HepG2 (cell line): ENCODE results near the gene SYT7. TPM values are rescaled to one million over a fixed set of nuclear protein-coding genes. Genes with fewer than 3 reads are reported as not detected.

Experiments
- AKAP8 ChIP-seq: sonication (generic); formaldehyde crosslinking; IDR thresholded peaks from 2 replicates; pipeline ENCODE4 v1.5.1; 2020; ENCODE audit warnings: mild to moderate bottlenecking, missing genetic modification reagents
- HES4 ChIP-seq: sonication (generic); formaldehyde crosslinking; IDR thresholded peaks from 2 replicates; pipeline ENCODE4 v1.9.0; 2021; ENCODE audit warnings: mild to moderate bottlenecking, missing genetic modification reagents, borderline replicate concordance
- IRF9 ChIP-seq: sonication (generic); formaldehyde crosslinking; IDR thresholded peaks from 2 replicates; pipeline ENCODE4 v1.8.0; 2022; ENCODE audit warnings: missing genetic modification reagents, mild to moderate bottlenecking, borderline replicate concordance
- MED13 ChIP-seq: sonication (generic); formaldehyde crosslinking; IDR thresholded peaks from 2 replicates; pipeline ENCODE4 v1.5.0; 2020; ENCODE audit warnings: missing genetic modification reagents
- PHF5A ChIP-seq: IDR thresholded peaks from one replicate; pipeline ENCODE4 v1.6.1; 2018; ENCODE audit warnings: low read depth, missing genetic modification reagents; ENCODE audit not compliant: unreplicated experiment
- RARG ChIP-seq: sonication (generic); formaldehyde crosslinking; IDR thresholded peaks from 2 replicates; pipeline ENCODE4 v1.4.0; 2020; ENCODE audit warnings: low read depth, mild to moderate bottlenecking, missing genetic modification reagents
- RELA ChIP-seq: sonication (generic); formaldehyde crosslinking; IDR thresholded peaks from 2 replicates; pipeline ENCODE4 v1.4.0; 2020; ENCODE audit warnings: missing genetic modification reagents
- SMAD3 ChIP-seq: sonication (generic); formaldehyde crosslinking; IDR thresholded peaks from 2 replicates; pipeline ENCODE4 v1.4.0; 2020; ENCODE audit warnings: missing genetic modification reagents
- SP1 ChIP-seq, 2 experiments: fragments of 450-650 bp in 1 of 2; sonication (generic) in 1 of 2; formaldehyde crosslinking in 1 of 2; IDR thresholded peaks; 2 replicates each; pipeline versions ENCODE4 v1.4.0 to v1.6.1; 2016 to 2020; ENCODE audit warnings: missing genetic modification reagents in 1 of 2
- ZBTB7A ChIP-seq: sonication (generic); formaldehyde crosslinking; IDR thresholded peaks from 2 replicates; pipeline ENCODE4 v1.8.0; 2022; ENCODE audit warnings: mild to moderate bottlenecking, missing genetic modification reagents
- ZBTB7B ChIP-seq: sonication (generic); formaldehyde crosslinking; IDR thresholded peaks from 2 replicates; pipeline ENCODE4 v1.4.0; 2020; ENCODE audit warnings: missing genetic modification reagents
- ZFP90 ChIP-seq: sonication (generic); formaldehyde crosslinking; IDR thresholded peaks from 2 replicates; pipeline ENCODE4 v1.8.0; 2022; ENCODE audit warnings: missing genetic modification reagents, mild to moderate bottlenecking, inconsistent platforms, borderline replicate concordance
- ZNF225 ChIP-seq: sonication (generic); formaldehyde crosslinking; IDR thresholded peaks from 2 replicates; pipeline ENCODE4 v1.4.0; 2020; ENCODE audit warnings: mild to moderate bottlenecking, missing genetic modification reagents
- ZNF329 ChIP-seq: sonication (generic); formaldehyde crosslinking; IDR thresholded peaks from 2 replicates; pipeline ENCODE4 v1.9.0; 2021; ENCODE audit warnings: low read depth, mild to moderate bottlenecking, missing genetic modification reagents
- ZNF441 ChIP-seq: sonication (generic); formaldehyde crosslinking; IDR thresholded peaks from 2 replicates; pipeline ENCODE4 v1.7.0; 2021; ENCODE audit warnings: missing genetic modification reagents, borderline replicate concordance
- ZNF460 ChIP-seq: sonication (generic); formaldehyde crosslinking; IDR thresholded peaks from 2 replicates; pipeline ENCODE4 v1.5.1; 2020; ENCODE audit warnings: missing genetic modification reagents, mild to moderate bottlenecking, borderline replicate concordance
- ZNF576 ChIP-seq: sonication (generic); formaldehyde crosslinking; IDR thresholded peaks from 2 replicates; pipeline ENCODE4 v1.4.0; 2020; ENCODE audit warnings: mild to moderate bottlenecking, missing genetic modification reagents
- ZNF577 ChIP-seq: sonication (generic); formaldehyde crosslinking; IDR thresholded peaks from 2 replicates; pipeline ENCODE4 v1.4.0; 2020; ENCODE audit warnings: mild to moderate bottlenecking, low read depth, missing genetic modification reagents, borderline replicate concordance
- ZNF607 ChIP-seq: sonication (generic); formaldehyde crosslinking; IDR thresholded peaks from 2 replicates; pipeline ENCODE4 v1.5.1; 2020; ENCODE audit warnings: missing genetic modification reagents, mild to moderate bottlenecking, borderline replicate concordance
- ZNF670 ChIP-seq: sonication (generic); formaldehyde crosslinking; IDR thresholded peaks from 2 replicates; pipeline ENCODE4 v1.8.0; 2022; ENCODE audit warnings: mild to moderate bottlenecking, missing genetic modification reagents, borderline replicate concordance
- ZNF737 ChIP-seq: sonication (generic); formaldehyde crosslinking; IDR thresholded peaks from 2 replicates; pipeline ENCODE4 v1.5.0; 2020; ENCODE audit warnings: missing genetic modification reagents, mild to moderate bottlenecking, borderline replicate concordance
- ZSCAN21 ChIP-seq: sonication (generic); formaldehyde crosslinking; IDR thresholded peaks from 2 replicates; pipeline ENCODE4 v1.8.0; 2022; ENCODE audit warnings: mild to moderate bottlenecking, missing genetic modification reagents, moderate library complexity, borderline replicate concordance
- ZSCAN25 ChIP-seq: sonication (generic); formaldehyde crosslinking; IDR thresholded peaks from 2 replicates; pipeline ENCODE4 v1.8.0; 2022; ENCODE audit warnings: mild to moderate bottlenecking, missing genetic modification reagents
- polyA plus RNA-seq, 8 experiments: library from polyadenylated mRNA; depleted of rRNA in 3 of 8; stranded (reverse) in 7 of 8; unstranded in 1 of 8; fragments of >200 nt; fragmentation: Illumina TruSeq in 4 of 8; extraction: Trizol in 4 of 8; gene quantifications; 2 replicates each; pipeline versions ENCODE4 v1.2.1 to v1.2.3, GENCODE V29; 2011 to 2016; ENCODE audit warnings: low read depth in 4 of 8, missing spikeins in 1 of 8, mixed read lengths in 1 of 8; ENCODE audit not compliant: insufficient read depth in 1 of 8
- total RNA-seq, 5 experiments: library from RNA; depleted of rRNA; stranded (reverse); fragments of >200 nt; fragmentation: Illumina TruSeq; extraction: Trizol; gene quantifications; 2 replicates each; pipeline ENCODE4 v1.2.3, GENCODE V29; 2016; ENCODE audit warnings: low read depth in 1 of 5
- TF ChIP-seq, protein P1 (sequence below): IDR thresholded peaks from 2 replicates; pipeline ENCODE4 v1.6.1; 2018; ENCODE audit warnings: missing genetic modification reagents, mild to moderate bottlenecking, missing compliant biosample characterization

The SYT7 gene
- total and polyA plus RNA-seq, 2 of the 13 experiments (the other 11 are each of a cell fraction or from before 2014, with no cell fraction given), result 1.4 to 4.4 TPM

- TF ChIP-seq ZNF460 (CRISPR knock-in tag) (no peak), IRF9 (CRISPR knock-in tag) (peak; percentile 43; the same call in 1 of the 2 replicates), MED13 (CRISPR knock-in tag) (no peak), ZFP90 (CRISPR knock-in tag) (no peak), AKAP8 (CRISPR knock-in tag) (no peak), ZSCAN21 (no peak), ZNF441 (CRISPR knock-in tag) (0 out of 2 replicates have a peak, but pooled peaks have one; percentile 25), ZNF329 (peak; percentile 53; the same call in 1 of the 2 replicates), ZNF225 (CRISPR knock-in tag) (no peak), ZSCAN25 (CRISPR knock-in tag) (0 out of 2 replicates have a peak, but pooled peaks have one; percentile 24), ZNF670 (CRISPR knock-in tag) (no peak), RELA (CRISPR knock-in tag) (no peak), ZBTB7B (CRISPR knock-in tag) (peak; percentile 62; the same call in 1 of the 2 replicates), HES4 (0 out of 2 replicates have a peak, but pooled peaks have one; percentile 59), ZNF577 (CRISPR knock-in tag) (no peak), SMAD3 (CRISPR knock-in tag) (0 out of 2 replicates have a peak, but pooled peaks have one; percentile 44), ZBTB7A (CRISPR knock-in tag) (no peak), PHF5A (no peak), ZNF737 (CRISPR knock-in tag) (no peak), ZNF576 (CRISPR knock-in tag) (no peak), SP1 (IDR thresholded peaks at IDR 0.05) (no peak), SP1 (CRISPR knock-in tag; IDR thresholded peaks at IDR 0.05) (peak; percentile 69), ZNF607 (CRISPR knock-in tag) (peak; percentile 89), RARG (CRISPR knock-in tag) (no peak)
- TF ChIP-seq, protein P1, sequence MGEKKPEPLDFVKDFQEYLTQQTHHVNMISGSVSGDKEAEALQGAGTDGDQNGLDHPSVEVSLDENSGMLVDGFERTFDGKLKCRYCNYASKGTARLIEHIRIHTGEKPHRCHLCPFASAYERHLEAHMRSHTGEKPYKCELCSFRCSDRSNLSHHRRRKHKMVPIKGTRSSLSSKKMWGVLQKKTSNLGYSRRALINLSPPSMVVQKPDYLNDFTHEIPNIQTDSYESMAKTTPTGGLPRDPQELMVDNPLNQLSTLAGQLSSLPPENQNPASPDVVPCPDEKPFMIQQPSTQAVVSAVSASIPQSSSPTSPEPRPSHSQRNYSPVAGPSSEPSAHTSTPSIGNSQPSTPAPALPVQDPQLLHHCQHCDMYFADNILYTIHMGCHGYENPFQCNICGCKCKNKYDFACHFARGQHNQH (CRISPR knock-in tag), result peak; percentile 78; the same call in 1 of the 2 replicates
These were observed at the start of gene SYT7 (continued) for GRCh38 chr11:61581030-61581928.
